ENCODE measurements around the gene CNEP1R1.

CNEP1R1 gene

GRCh38 chr16:50061326-50061725 lies 36.3 kb downstream of the CNEP1R1 start:
- no peak overlapping the region for H3K4me3 ChIP-seq (ENCODE audit: low read length, poor library complexity, severe bottlenecking)
- H3K9me2 ChIP-seq (replicated peaks; ENCODE audit: low read depth, low read length) = no peaks in the 10 kb centered on the region
- no peak overlapping the region for H3K4me2 ChIP-seq (ENCODE audit: low read depth, low read length, poor library complexity, severe bottlenecking)
- peaks cover 3% of the 10 kb centered on the region; the same call in 1 of the 2 replicates for H3K9me3 ChIP-seq (ENCODE audit: insufficient read depth, low read depth, low read length)
- H3K4me1 ChIP-seq (ENCODE audit: insufficient read depth, low read length, poor library complexity, severe bottlenecking) = peaks cover 3% of the 10 kb centered on the region
- H4K20me1 ChIP-seq (ENCODE audit: insufficient read depth, low read length, poor library complexity, severe bottlenecking) = no peaks in the 10 kb centered on the region
- H2AFZ ChIP-seq (ENCODE audit: low read length) = no peak overlapping the region
- H3K79me2 ChIP-seq (ENCODE audit: insufficient read depth, low read length) = no peaks in the 10 kb centered on the region
- H3K27me3 ChIP-seq (ENCODE audit: insufficient read depth, low read length, poor library complexity, severe bottlenecking) = no peaks in the 10 kb centered on the region
- H3F3A ChIP-seq (ENCODE audit: low read depth) = no peaks in the 10 kb centered on the region
- H3K36me3 ChIP-seq (ENCODE audit: insufficient read depth, low read length) = no peaks in the 10 kb centered on the region
- TF ChIP-seq EZH2phosphoT487 (IDR thresholded peaks at IDR 0.05; ENCODE audit: borderline replicate concordance) = no peak
- TF ChIP-seq, protein P1, sequence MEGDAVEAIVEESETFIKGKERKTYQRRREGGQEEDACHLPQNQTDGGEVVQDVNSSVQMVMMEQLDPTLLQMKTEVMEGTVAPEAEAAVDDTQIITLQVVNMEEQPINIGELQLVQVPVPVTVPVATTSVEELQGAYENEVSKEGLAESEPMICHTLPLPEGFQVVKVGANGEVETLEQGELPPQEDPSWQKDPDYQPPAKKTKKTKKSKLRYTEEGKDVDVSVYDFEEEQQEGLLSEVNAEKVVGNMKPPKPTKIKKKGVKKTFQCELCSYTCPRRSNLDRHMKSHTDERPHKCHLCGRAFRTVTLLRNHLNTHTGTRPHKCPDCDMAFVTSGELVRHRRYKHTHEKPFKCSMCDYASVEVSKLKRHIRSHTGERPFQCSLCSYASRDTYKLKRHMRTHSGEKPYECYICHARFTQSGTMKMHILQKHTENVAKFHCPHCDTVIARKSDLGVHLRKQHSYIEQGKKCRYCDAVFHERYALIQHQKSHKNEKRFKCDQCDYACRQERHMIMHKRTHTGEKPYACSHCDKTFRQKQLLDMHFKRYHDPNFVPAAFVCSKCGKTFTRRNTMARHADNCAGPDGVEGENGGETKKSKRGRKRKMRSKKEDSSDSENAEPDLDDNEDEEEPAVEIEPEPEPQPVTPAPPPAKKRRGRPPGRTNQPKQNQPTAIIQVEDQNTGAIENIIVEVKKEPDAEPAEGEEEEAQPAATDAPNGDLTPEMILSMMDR (conservative IDR thresholded peaks at IDR 0.05; ENCODE audit: low read length) = no peak
- H3K9ac ChIP-seq (ENCODE audit: low read depth, low read length, poor library complexity, severe bottlenecking) = no peak overlapping the region

DNA sequence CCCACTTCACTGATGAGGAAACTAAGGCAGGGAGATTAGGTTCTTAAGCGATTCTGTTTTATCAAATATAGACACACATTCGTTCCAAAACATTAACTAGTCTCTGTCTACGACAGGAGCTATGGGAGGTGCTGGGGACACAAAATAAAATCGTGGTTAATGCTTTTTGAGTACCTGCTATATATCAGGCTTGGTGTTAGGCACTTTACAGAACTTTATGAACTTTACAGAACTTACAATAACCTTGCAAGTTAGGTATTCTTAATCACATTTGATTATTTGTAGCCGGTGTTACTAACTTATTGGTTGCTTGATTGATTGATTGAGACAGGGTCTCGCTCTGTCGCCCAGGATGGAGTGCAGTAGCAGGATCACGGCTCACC lies 40.2 kb downstream of the CNEP1R1 start:
- Histone ChIP-seq H3K27me3 (ENCODE audit: insufficient read depth, low read length, poor library complexity, severe bottlenecking) (no peaks in the 10 kb centered on the region), H3K36me3 (ENCODE audit: insufficient read depth, low read length) (no peaks in the 10 kb centered on the region; the same call in 1 of the 2 replicates), H3K9me2 (replicated peaks; ENCODE audit: low read depth, low read length) (no peaks in the 10 kb centered on the region), H2AFZ (ENCODE audit: low read length) (peak overlapping the region; percentile 76; the same call in 1 of the 2 replicates), H3K4me1 (ENCODE audit: insufficient read depth, low read length, poor library complexity, severe bottlenecking) (peaks cover 40% of the 10 kb centered on the region), H3K79me2 (ENCODE audit: insufficient read depth, low read length) (peaks cover 32% of the 10 kb centered on the region), H3K9ac (ENCODE audit: low read depth, low read length, poor library complexity, severe bottlenecking) (no peak overlapping the region), H3K9me3 (ENCODE audit: insufficient read depth, low read depth, low read length) (no peaks in the 10 kb centered on the region), H3F3A (ENCODE audit: low read depth) (no peaks in the 10 kb centered on the region), H4K20me1 (ENCODE audit: insufficient read depth, low read length, poor library complexity, severe bottlenecking) (peaks cover 21% of the 10 kb centered on the region), H3K4me2 (ENCODE audit: low read depth, low read length, poor library complexity, severe bottlenecking) (peak overlapping the region; percentile 78), H3K4me3 (ENCODE audit: low read length, poor library complexity, severe bottlenecking) (peak overlapping the region; percentile 93)
- no peak for TF ChIP-seq EZH2phosphoT487 (IDR thresholded peaks at IDR 0.05; ENCODE audit: borderline replicate concordance)
- TF ChIP-seq, protein P1 (conservative IDR thresholded peaks at IDR 0.05; ENCODE audit: low read length) = no peak

DNA sequence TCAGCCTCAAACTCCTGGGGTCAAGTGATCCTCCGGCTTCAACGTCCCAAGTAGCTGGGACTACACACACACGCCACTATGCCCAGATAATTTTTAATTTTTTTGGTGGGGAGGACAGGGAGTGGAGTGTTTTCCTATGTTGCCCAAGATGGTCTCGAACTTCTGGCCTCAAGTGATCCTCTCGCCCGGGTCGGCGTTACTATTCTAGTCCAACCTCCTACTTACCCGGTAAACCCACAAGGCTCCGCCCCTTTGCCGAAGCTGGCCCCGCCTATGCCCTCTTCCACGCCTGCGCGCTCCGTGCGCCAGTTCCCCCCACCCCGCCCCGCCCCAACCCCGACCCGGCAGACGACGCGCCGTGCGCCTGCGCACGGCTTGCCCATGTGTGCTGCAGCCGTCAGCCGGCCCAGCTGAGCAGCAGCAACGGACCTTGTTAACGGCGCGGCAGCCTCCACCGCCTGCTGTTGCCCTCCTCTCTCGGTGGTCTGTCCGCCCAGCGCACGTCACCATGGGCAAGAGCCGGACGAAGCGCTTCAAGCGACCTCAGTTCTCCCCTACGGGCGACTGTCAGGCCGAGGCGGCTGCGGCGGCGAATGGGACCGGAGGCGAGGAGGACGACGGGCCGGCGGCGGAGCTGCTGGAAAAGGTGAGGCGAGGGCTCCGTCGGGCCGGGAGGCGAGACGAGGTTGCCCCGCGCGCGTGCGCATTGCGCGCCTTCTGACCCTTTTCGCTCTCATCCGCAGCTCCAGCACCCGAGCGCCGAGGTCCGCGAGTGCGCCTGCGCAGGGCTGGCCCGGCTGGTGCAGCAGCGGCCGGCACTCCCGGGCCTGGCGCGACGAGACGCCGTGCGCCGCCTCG lies 40.8 kb downstream of the CNEP1R1 start, which contains the start of gene HEATR3:
Gene HEATR3, plus strand, starts transcription at position 347 of the 858 bp plus-strand sequence. Its CDS starts 162 bp downstream, at position 509.
- H3K36me3 ChIP-seq (ENCODE audit: insufficient read depth, low read length) = no peaks in the 10 kb centered on the region; the same call in 1 of the 2 replicates
- H3K9me2 ChIP-seq (replicated peaks; ENCODE audit: low read depth, low read length) = no peaks in the 10 kb centered on the region
- peaks cover 32% of the 10 kb centered on the region for H3K79me2 ChIP-seq (ENCODE audit: insufficient read depth, low read length)
- H3K9me3 ChIP-seq (ENCODE audit: insufficient read depth, low read depth, low read length) = no peaks in the 10 kb centered on the region
- peak within 1 kb of the TSS; percentile 82 for H3K9ac ChIP-seq (ENCODE audit: low read depth, low read length, poor library complexity, severe bottlenecking)
- H2AFZ ChIP-seq (ENCODE audit: low read length) = peak within 1 kb of the TSS; percentile 98
- H3K4me1 ChIP-seq (ENCODE audit: insufficient read depth, low read length, poor library complexity, severe bottlenecking) = peaks cover 46% of the 10 kb centered on the region
- TF ChIP-seq, protein P1 (conservative IDR thresholded peaks at IDR 0.05; ENCODE audit: low read length) = no peak
- TF ChIP-seq EZH2phosphoT487 (IDR thresholded peaks at IDR 0.05; ENCODE audit: borderline replicate concordance) = no peak
- H4K20me1 ChIP-seq (ENCODE audit: insufficient read depth, low read length, poor library complexity, severe bottlenecking) = peaks cover 24% of the 10 kb centered on the region
- peaks cover under 1% of the 10 kb centered on the region; the same call in 1 of the 2 replicates for H3F3A ChIP-seq (ENCODE audit: low read depth)
- H3K4me3 ChIP-seq (ENCODE audit: low read length, poor library complexity, severe bottlenecking) = peak within 1 kb of the TSS; percentile 93
- no peaks in the 10 kb centered on the region for H3K27me3 ChIP-seq (ENCODE audit: insufficient read depth, low read length, poor library complexity, severe bottlenecking)
- H3K4me2 ChIP-seq (ENCODE audit: low read depth, low read length, poor library complexity, severe bottlenecking) = peak within 1 kb of the TSS; percentile 96

Data from Loucy (cell line).